ENCODE results near the gene C20orf144. TPM values are rescaled to one million over a fixed set of nuclear protein-coding genes. Genes with fewer than 3 reads are reported as not detected.

The C20orf144 gene
- total RNA-seq, 4 donors from 2014 or later: not detected

GRCh38 chr20:33669873-33670640 is 7.9 kb downstream of the C20orf144 start:
- Histone ChIP-seq H3K36me3 (peaks cover 0 to 34% (median 0%) of the 10 kb centered on the region in 3 donors), H3K4me3 (no peak overlapping the region), H3K4me1 (peaks cover 0 to 53% (median 33%) of the 10 kb centered on the region in 4 donors), H3K27ac (peak overlapping the region in 1 of 4 donors; percentile 27), H3K27me3 (no peaks in the 10 kb centered on the region), H3K9me3 (no peaks in the 10 kb centered on the region)
- 77 to 79% methylated on average over 13 of the region's 13 CpGs for WGBS, 2 donors
- TF ChIP-seq CTCF (IDR thresholded peaks at IDR 0.05) (no peak), POLR2A (IDR thresholded peaks at IDR 0.05) (no peak), EP300 (IDR thresholded peaks at IDR 0.05) (no peak)
- no peak for DNase-seq (ENCODE audit: low spot score in 2 of 2)

- Histone ChIP-seq H3K4me3 (no peak overlapping the region), H3K9me3 (no peaks in the 10 kb centered on the region), H3K4me1 (peaks cover 0 to 58% (median 40%) of the 10 kb centered on the region in 4 donors), H3K27me3 (no peaks in the 10 kb centered on the region), H3K36me3 (peaks cover 0 to 34% (median 0%) of the 10 kb centered on the region in 3 donors), H3K27ac (peak overlapping the region in 1 of 4 donors; percentile 27)
- TF ChIP-seq CTCF (IDR thresholded peaks at IDR 0.05) (no peak), POLR2A (IDR thresholded peaks at IDR 0.05) (no peak), EP300 (IDR thresholded peaks at IDR 0.05) (no peak)
- 91 to 92% methylated on average over 6 of the region's 6 CpGs for WGBS, 2 donors
- no peak for DNase-seq (ENCODE audit: low spot score in 2 of 2)
These were observed 8.8 kb downstream of the C20orf144 start for GRCh38 chr20:33670715-33671499.

GRCh38 chr20:33671573-33672288 is 9.6 kb downstream of the C20orf144 start:
- Histone ChIP-seq H3K36me3 (peaks cover 0 to 34% (median 0%) of the 10 kb centered on the region in 3 donors), H3K9me3 (no peaks in the 10 kb centered on the region), H3K4me3 (no peak overlapping the region), H3K27me3 (no peaks in the 10 kb centered on the region), H3K27ac (peak overlapping the region in 2 of 4 donors; percentile 90 to 93), H3K4me1 (peaks cover 0 to 60% (median 43%) of the 10 kb centered on the region in 4 donors)
- DNase-seq (ENCODE audit: low spot score in 2 of 2): no peak
- WGBS, 2 donors: 73 to 79% methylated on average over 8 of the region's 8 CpGs
- TF ChIP-seq POLR2A (IDR thresholded peaks at IDR 0.05) (no peak), CTCF (IDR thresholded peaks at IDR 0.05) (no peak), EP300 (IDR thresholded peaks at IDR 0.05) (no peak)

GRCh38 chr20:33672426-33673113 is 10.4 kb downstream of the C20orf144 start:
- DNase-seq (ENCODE audit: low spot score in 2 of 2): no peak
- Histone ChIP-seq H3K4me3 (peak overlapping the region in 3 of 4 donors; percentile 65 to 88 (median 71)), H3K9me3 (no peaks in the 10 kb centered on the region), H3K4me1 (peaks cover 0 to 58% (median 42%) of the 10 kb centered on the region in 4 donors), H3K27ac (peak overlapping the region; percentile 87 to 93 (median 92)), H3K27me3 (no peaks in the 10 kb centered on the region), H3K36me3 (peaks cover 0 to 34% (median 0%) of the 10 kb centered on the region in 3 donors)
- TF ChIP-seq EP300 (IDR thresholded peaks at IDR 0.05): no peak
- TF ChIP-seq POLR2A (IDR thresholded peaks at IDR 0.05): no peak
- 61 to 64% methylated on average over 15 to 17 of the region's 17 CpGs for WGBS, 2 donors

- peak overlapping the region; percentile 65 to 88 (median 69) for H3K4me3 ChIP-seq
- 56 to 82% methylated on average over 3 to 4 of the region's 4 CpGs for WGBS, 2 donors
- TF ChIP-seq CTCF (IDR thresholded peaks at IDR 0.05): no peak
- TF ChIP-seq EP300 (IDR thresholded peaks at IDR 0.05): no peak
- TF ChIP-seq POLR2A (IDR thresholded peaks at IDR 0.05): no peak
- H3K4me1 ChIP-seq: peaks cover 0 to 55% (median 38%) of the 10 kb centered on the region in 4 donors
- H3K36me3 ChIP-seq: peaks cover 0 to 34% (median 0%) of the 10 kb centered on the region in 3 donors
- no peak for DNase-seq (ENCODE audit: low spot score in 2 of 2)
- H3K27me3 ChIP-seq: no peaks in the 10 kb centered on the region
- no peaks in the 10 kb centered on the region for H3K9me3 ChIP-seq
- peak overlapping the region; percentile 87 to 93 (median 92) for H3K27ac ChIP-seq
These were observed 10.9 kb downstream of the C20orf144 start for GRCh38 chr20:33673114-33673409.
